B cell (primary cell): Measurements from ENCODE around the gene NOTCH3. TPM values are rescaled to one million over a fixed set of nuclear protein-coding genes. Genes with fewer than 3 reads are reported as not detected.

Source experiments
- ATAC-seq: fragments of 200-7000 bp; cut with Tn5 transposase; one replicate; pipeline ENCODE4 v1.10.0; 2021; ENCODE audit warnings: low read depth, mild to moderate bottlenecking, moderate number of reproducible peaks, moderate library complexity
- CTCF ChIA-PET: fragments of 350-600 bp; sonication (Branson Sonifier 250); formaldehyde crosslinking; loops from one replicate; lab custom pipeline; 2021; ENCODE audit warnings: antibody characterized with exemption, inconsistent platforms; lab: Charles Lee
- POLR2A ChIA-PET: fragments of 350-600 bp; sonication (Branson Sonifier 250); formaldehyde crosslinking; loops from one replicate; lab custom pipeline; 2021; ENCODE audit warnings: antibody characterized with exemption; lab: Charles Lee
- DNase-seq: peaks from one replicate; pipeline ENCODE4 v3.0.0; 2013
- H2AFZ ChIP-seq: 2 replicates; pipeline ENCODE4 v1.6.1; 2012; ENCODE audit warnings: mild to moderate bottlenecking, low read depth, low read length; ENCODE audit not compliant: insufficient read depth, poor library complexity, severe bottlenecking
- H3K27ac ChIP-seq, 2 donors: 1 replicate in 1 of 2; 2 replicates in 1 of 2; pipeline ENCODE4 v1.5.1; 2012 to 2013; ENCODE audit warnings: low read length in 2 of 2, mild to moderate bottlenecking in 2 of 2, moderate library complexity in 1 of 2
- H3K27me3 ChIP-seq, 4 experiments: fragments of 200-600 bp in 1 of 4; sonication (generic) in 1 of 4; replicated peaks in 1 of 4; 1 replicate in 2 of 4; 2 replicates in 2 of 4; pipeline versions ENCODE4 v1.6.1 to v1.7.0; 2013 to 2016; ENCODE audit warnings: low read length in 3 of 4, mild to moderate bottlenecking in 2 of 4, mixed read lengths in 1 of 4, moderate library complexity in 1 of 4; ENCODE audit not compliant: insufficient read depth in 4 of 4, control insufficient read depth in 3 of 4; ENCODE audit errors: control extremely low read depth in 1 of 4
- H3K36me3 ChIP-seq, 2 experiments: replicated peaks in 1 of 2; 1 replicate in 1 of 2; 2 replicates in 1 of 2; pipeline versions ENCODE4 v1.6.1 to v1.7.1; 2013; ENCODE audit warnings: low read length in 1 of 2; ENCODE audit not compliant: insufficient read depth in 2 of 2, control insufficient read depth in 1 of 2; ENCODE audit errors: control extremely low read depth in 1 of 2, extremely low read depth in 1 of 2
- H3K4me1 ChIP-seq, 2 donors: fragments of 200-600 bp in 1 of 2; sonication (generic) in 1 of 2; 1 replicate in 1 of 2; 2 replicates in 1 of 2; pipeline versions ENCODE4 v1.5.1 to v1.6.1; 2013 to 2017; ENCODE audit warnings: low read length in 2 of 2; ENCODE audit not compliant: control insufficient read depth in 2 of 2, insufficient read depth in 2 of 2
- H3K4me2 ChIP-seq: replicated peaks from 2 replicates; pipeline ENCODE3; 2012; ENCODE audit warnings: mild to moderate bottlenecking, low read depth, low read length; ENCODE audit not compliant: poor library complexity, severe bottlenecking
- H3K4me3 ChIP-seq, 5 experiments: fragments of 200-600 bp in 1 of 5; sonication (generic) in 1 of 5; 1 replicate in 3 of 5; 2 replicates in 2 of 5; pipeline versions ENCODE4 v1.5.1 to v1.7.0; 2011 to 2016; ENCODE audit warnings: low read length in 4 of 5, mild to moderate bottlenecking in 4 of 5, low read depth in 2 of 5, control low read depth in 1 of 5, moderate library complexity in 1 of 5; ENCODE audit not compliant: insufficient read depth in 1 of 5; ENCODE audit errors: control extremely low read depth in 1 of 5, extremely low read depth in 1 of 5
- H3K79me2 ChIP-seq: fragments of 200-600 bp; sonication (generic); one replicate; pipeline ENCODE4 v1.6.0; 2016; ENCODE audit warnings: low read length; ENCODE audit not compliant: control insufficient read depth, insufficient read depth
- H3K9ac ChIP-seq: fragments of 200-600 bp; sonication (generic); 2 replicates; pipeline ENCODE4 v1.6.1; 2017; ENCODE audit warnings: mild to moderate bottlenecking, low read length, moderate library complexity
- H3K9me3 ChIP-seq, 3 donors: one replicate each; pipeline versions ENCODE4 v1.6.1 to v1.7.1; 2013; ENCODE audit warnings: low read length in 2 of 3; ENCODE audit not compliant: control insufficient read depth in 2 of 3, insufficient read depth in 1 of 3; ENCODE audit errors: control extremely low read depth in 1 of 3
- H4K20me1 ChIP-seq: 2 replicates; pipeline ENCODE4 v1.6.0; 2012; ENCODE audit warnings: mild to moderate bottlenecking, low read length; ENCODE audit not compliant: insufficient read depth, control insufficient read depth, poor library complexity, severe bottlenecking
- H3K27ac Mint-ChIP-seq: one replicate; pipeline ENCODE4 v1.8.0; 2021; ENCODE audit warnings: mixed read lengths
- H3K27me3 Mint-ChIP-seq: one replicate; pipeline ENCODE4 v1.8.0; 2021; ENCODE audit warnings: mixed read lengths
- H3K4me1 Mint-ChIP-seq: one replicate; pipeline ENCODE4 v1.8.0; 2021; ENCODE audit warnings: mixed read lengths
- H3K4me3 Mint-ChIP-seq: one replicate; pipeline ENCODE4 v1.8.0; 2021; ENCODE audit warnings: mixed read lengths
- H3K9me3 Mint-ChIP-seq: one replicate; pipeline ENCODE4 v1.8.0; 2022; ENCODE audit warnings: mixed read lengths; ENCODE audit not compliant: insufficient read depth
- EZH2 ChIP-seq: IDR thresholded peaks from 2 replicates; pipeline ENCODE4 v1.6.1; 2012; ENCODE audit warnings: borderline replicate concordance, low read depth, mild to moderate bottlenecking, moderate library complexity, low read length; ENCODE audit not compliant: insufficient read depth, poor library complexity, severe bottlenecking
- WGBS: methylation state at CpG from one replicate; pipeline ENCODE4 v1.1.5; 2013; ENCODE audit warnings: missing lambda C conversion rate; ENCODE audit not compliant: insufficient coverage; 5-methylcytosine and 5-hydroxymethylcytosine counted together
- intact Hi-C: fragments of 100-400 bp; cut with micrococcal nuclease; formaldehyde crosslinking; loops from one replicate; pipeline ENCODE4 v1.10.0; 2022
- polyA plus RNA-seq: library from polyadenylated mRNA; depleted of rRNA; stranded (reverse); fragments of >200 nt; gene quantifications from 2 replicates; pipeline ENCODE4 v1.2.3, GENCODE V29; 2012
- total RNA-seq, 2 donors: library from RNA; stranded (reverse); fragments of 120-200 nt in 1 of 2; gene quantifications; 1 replicate in 1 of 2; 2 replicates in 1 of 2; pipeline versions ENCODE4 v1.2.3 to v1.2.4, GENCODE V29; 2013 to 2022
- TF ChIP-seq, protein P1 (sequence below): fragments of 200-600 bp; IDR thresholded peaks from one replicate; pipeline ENCODE4 v1.8.0; 2022; ENCODE audit warnings: antibody characterized with exemption, mild to moderate bottlenecking

The NOTCH3 gene
- total and polyA plus RNA-seq, 2 donors (not counting 1 experiment from before 2014, with no cell fraction given): 0.01 to 0.05 TPM

DNA sequence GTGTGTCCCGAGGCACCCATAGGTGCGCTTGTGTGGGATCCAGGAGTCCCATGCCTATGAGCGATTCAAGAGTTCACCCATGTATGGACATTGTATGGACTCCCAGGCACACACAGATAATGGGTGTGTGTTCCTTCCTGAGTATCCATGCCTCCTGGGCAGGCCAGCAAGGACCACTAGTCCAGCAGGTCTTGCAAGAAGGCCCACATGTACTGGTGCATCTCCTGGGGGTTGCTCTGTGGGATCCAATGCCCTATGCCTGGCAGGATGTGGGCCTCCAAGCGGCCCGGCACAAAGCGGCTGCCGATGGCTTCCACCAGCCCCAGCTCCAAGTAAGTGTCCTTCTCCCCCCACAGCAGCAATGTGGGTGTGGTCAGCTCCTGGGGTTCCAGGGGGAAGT lies 26.5 kb upstream of the NOTCH3 start:
- CTCF ChIA-PET: no interaction called here

DNA sequence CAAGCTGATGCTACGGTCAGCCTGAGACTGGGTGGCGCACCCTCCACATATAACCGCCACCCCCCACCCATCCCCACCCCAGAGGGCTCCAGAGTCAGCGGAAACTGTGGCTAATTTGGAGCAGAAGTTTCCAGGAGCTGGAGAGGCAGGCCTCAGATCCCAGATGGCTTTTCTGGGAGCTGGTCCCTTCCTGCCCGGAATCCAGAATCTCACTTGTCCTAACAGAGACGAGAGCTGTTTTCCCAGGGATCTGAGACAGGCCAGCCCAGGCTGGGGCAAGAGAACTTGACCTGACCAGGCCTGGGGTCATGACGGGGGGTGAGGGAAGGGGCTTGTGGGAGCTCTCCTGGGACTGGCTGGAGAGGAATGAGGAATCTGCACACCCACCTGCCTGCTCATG lies 25.0 kb upstream of the NOTCH3 start:
- CTCF ChIA-PET: interaction anchor here (0.7 kb wide), 1 partner anchor 1492 kb away, joined by 4 read pairs; no protein-coding TSS in a partner anchor
- ATAC-seq: no peak

More for the DNA sequence above, 26.5 kb upstream of the NOTCH3 start:
- Histone ChIP-seq H3K9ac (no peak overlapping the region), H2AFZ (no peak overlapping the region), H3K79me2 (no peaks in the 10 kb centered on the region), H3K4me1 (peaks cover 23 to 25% of the 10 kb centered on the region in 2 donors), H4K20me1 (no peaks in the 10 kb centered on the region), H3K4me3 (no peak overlapping the region), H3K4me2 (no peak overlapping the region), H3K36me3 (no peaks in the 10 kb centered on the region), H3K9me3 (peaks cover 0 to 6% (median 0%) of the 10 kb centered on the region in 3 donors), H3K27me3 (peaks cover 0 to 33% (median 9%) of the 10 kb centered on the region in 4 experiments), H3K27ac (no peak overlapping the region)
- no peak for TF ChIP-seq EZH2
- TF ChIP-seq, protein P1, sequence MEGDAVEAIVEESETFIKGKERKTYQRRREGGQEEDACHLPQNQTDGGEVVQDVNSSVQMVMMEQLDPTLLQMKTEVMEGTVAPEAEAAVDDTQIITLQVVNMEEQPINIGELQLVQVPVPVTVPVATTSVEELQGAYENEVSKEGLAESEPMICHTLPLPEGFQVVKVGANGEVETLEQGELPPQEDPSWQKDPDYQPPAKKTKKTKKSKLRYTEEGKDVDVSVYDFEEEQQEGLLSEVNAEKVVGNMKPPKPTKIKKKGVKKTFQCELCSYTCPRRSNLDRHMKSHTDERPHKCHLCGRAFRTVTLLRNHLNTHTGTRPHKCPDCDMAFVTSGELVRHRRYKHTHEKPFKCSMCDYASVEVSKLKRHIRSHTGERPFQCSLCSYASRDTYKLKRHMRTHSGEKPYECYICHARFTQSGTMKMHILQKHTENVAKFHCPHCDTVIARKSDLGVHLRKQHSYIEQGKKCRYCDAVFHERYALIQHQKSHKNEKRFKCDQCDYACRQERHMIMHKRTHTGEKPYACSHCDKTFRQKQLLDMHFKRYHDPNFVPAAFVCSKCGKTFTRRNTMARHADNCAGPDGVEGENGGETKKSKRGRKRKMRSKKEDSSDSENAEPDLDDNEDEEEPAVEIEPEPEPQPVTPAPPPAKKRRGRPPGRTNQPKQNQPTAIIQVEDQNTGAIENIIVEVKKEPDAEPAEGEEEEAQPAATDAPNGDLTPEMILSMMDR: no peak
- Mint-ChIP-seq H3K9me3 (no peaks in the 10 kb centered on the region), H3K27me3 (peaks cover 17% of the 10 kb centered on the region), H3K4me1 (peaks cover 26% of the 10 kb centered on the region), H3K27ac (no peak overlapping the region), H3K4me3 (no peak overlapping the region)
- ATAC-seq: no peak
- whole genome bisulfite sequencing: 100% methylated on average over 3 of the region's 7 CpGs
- intact Hi-C loops: no loop called here
- POLR2A ChIA-PET: no interaction called here
- DNase-seq: no peak

More for the DNA sequence above, 25.0 kb upstream of the NOTCH3 start:
- intact Hi-C loops: no loop called here
- POLR2A ChIA-PET: no interaction called here
- Mint-ChIP-seq H3K27ac (no peak overlapping the region), H3K4me3 (no peak overlapping the region), H3K27me3 (peaks cover 14% of the 10 kb centered on the region), H3K4me1 (peaks cover 18% of the 10 kb centered on the region), H3K9me3 (no peaks in the 10 kb centered on the region)
- no peak overlapping the region for H3K27ac ChIP-seq
- H3K36me3 ChIP-seq: no peaks in the 10 kb centered on the region
- no peak for DNase-seq
- no peaks in the 10 kb centered on the region for H3K9me3 ChIP-seq
- no peak overlapping the region for H3K4me3 ChIP-seq
- no peak overlapping the region for H3K9ac ChIP-seq
- H2AFZ ChIP-seq: no peak overlapping the region
- H3K4me2 ChIP-seq: no peak overlapping the region
- peaks cover 0 to 21% (median 5%) of the 10 kb centered on the region in 4 experiments for H3K27me3 ChIP-seq
- whole genome bisulfite sequencing: 96% methylated on average over 4 of the region's 7 CpGs
- H3K79me2 ChIP-seq: no peaks in the 10 kb centered on the region
- TF ChIP-seq, protein P1: no peak
- no peak for TF ChIP-seq EZH2
- H3K4me1 ChIP-seq: peaks cover 16 to 17% of the 10 kb centered on the region in 2 donors
- H4K20me1 ChIP-seq: no peaks in the 10 kb centered on the region
